Cardiac ventricle fibroblast (primary cell): ENCODE results near the gene MAGEF1. TPM values are rescaled to one million over a fixed set of nuclear protein-coding genes. Genes with fewer than 3 reads are reported as not detected.

ENCODE experiments used
- total RNA-seq: library from RNA; depleted of rRNA; stranded (reverse); fragments of >200 nt; gene quantifications from 2 replicates; pipeline ENCODE4 v1.2.3, GENCODE V29; 2015

Gene MAGEF1, protein sequence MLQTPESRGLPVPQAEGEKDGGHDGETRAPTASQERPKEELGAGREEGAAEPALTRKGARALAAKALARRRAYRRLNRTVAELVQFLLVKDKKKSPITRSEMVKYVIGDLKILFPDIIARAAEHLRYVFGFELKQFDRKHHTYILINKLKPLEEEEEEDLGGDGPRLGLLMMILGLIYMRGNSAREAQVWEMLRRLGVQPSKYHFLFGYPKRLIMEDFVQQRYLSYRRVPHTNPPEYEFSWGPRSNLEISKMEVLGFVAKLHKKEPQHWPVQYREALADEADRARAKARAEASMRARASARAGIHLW
- total RNA-seq: 19.0 and 22.5 TPM in 2 replicates

GRCh38 chr3:184711493-184712247, at the start of gene MAGEF1:
Gene MAGEF1, minus strand, starts transcription at chr3:184712064. Its CDS starts 243 bp downstream, at chr3:184711821.

Other genes with a start within 250 kb of the MAGEF1 start
- gene EPHB3, start 150.3 kb downstream of the MAGEF1 start, total RNA-seq: 2.9 and 3.2 TPM in 2 replicates
- gene VPS8, start 100.1 kb upstream of the MAGEF1 start, total RNA-seq: 19.5 and 21.9 TPM in 2 replicates